ENCODE data around the gene PPP1R13L.
"Not testable (repeated sequence)": the region's sequence is repeated elsewhere in the genome, so short reads cannot be mapped to it uniquely, and the experiment has no call there.

GRCh38 chr19:45334881-45335280 is 70.0 kb downstream of the PPP1R13L start:
- TF ChIP-seq CTCF (IDR thresholded peaks at IDR 0.05; ENCODE audit: low read length); EZH2 (IDR thresholded peaks at IDR 0.05; ENCODE audit: borderline replicate concordance, low read length): not testable (repeated sequence)
